ENCODE results near the gene CHMP1B.
"Not testable (repeated sequence)": the region's sequence is repeated elsewhere in the genome, so short reads cannot be mapped to it uniquely, and the experiment has no call there.

CHMP1B gene

GRCh38 chr18:11866764-11867163 lies 15.6 kb downstream of the CHMP1B start:
- DNase-seq (ENCODE audit: low read depth, low spot score): no peak

GRCh38 chr18:11868230-11868629 lies 17.0 kb downstream of the CHMP1B start:
- DNase-seq (ENCODE audit: low read depth, low spot score): no peak

- DNase-seq (ENCODE audit: low read depth, low spot score): no peak
Observed at GRCh38 chr18:11871501-11871900, 20.3 kb downstream of the CHMP1B start.

GRCh38 chr18:11872479-11873136 lies 21.4 kb downstream of the CHMP1B start:
- DNase-seq (ENCODE audit: low read depth, low spot score): no peak

GRCh38 chr18:11873670-11874340 lies 22.6 kb downstream of the CHMP1B start:
- DNase-seq (ENCODE audit: low read depth, low spot score): no peak

GRCh38 chr18:11874676-11875075 lies 23.5 kb downstream of the CHMP1B start:
- no peak for DNase-seq (ENCODE audit: low read depth, low spot score)

GRCh38 chr18:11877497-11878135 lies 26.4 kb downstream of the CHMP1B start:
- no peak for DNase-seq (ENCODE audit: low read depth, low spot score)

- DNase-seq (ENCODE audit: low read depth, low spot score): no peak
Observed at GRCh38 chr18:11880586-11881304, 29.5 kb downstream of the CHMP1B start.

- no peak for DNase-seq (ENCODE audit: low read depth, low spot score)
Observed at GRCh38 chr18:11882636-11883035, 31.4 kb downstream of the CHMP1B start.

- DNase-seq (ENCODE audit: low read depth, low spot score): no peak
Observed at GRCh38 chr18:11883153-11883552, 31.9 kb downstream of the CHMP1B start.

GRCh38 chr18:11884396-11885030 lies 33.3 kb downstream of the CHMP1B start:
- no peak for DNase-seq (ENCODE audit: low read depth, low spot score)

GRCh38 chr18:11885278-11885947 lies 34.2 kb downstream of the CHMP1B start:
- no peak for DNase-seq (ENCODE audit: low read depth, low spot score)

- no peak for DNase-seq (ENCODE audit: low read depth, low spot score)
Observed at GRCh38 chr18:11886577-11887110, 35.4 kb downstream of the CHMP1B start.

GRCh38 chr18:11887328-11888128 lies 36.3 kb downstream of the CHMP1B start:
- DNase-seq (ENCODE audit: low read depth, low spot score): peak; percentile 9

GRCh38 chr18:11888726-11889125 lies 37.5 kb downstream of the CHMP1B start:
- DNase-seq (ENCODE audit: low read depth, low spot score): no peak

GRCh38 chr18:11889284-11889683 lies 38.1 kb downstream of the CHMP1B start:
- DNase-seq (ENCODE audit: low read depth, low spot score): no peak

GRCh38 chr18:11891737-11892136 lies 40.5 kb downstream of the CHMP1B start:
- no peak for DNase-seq (ENCODE audit: low read depth, low spot score)

- DNase-seq (ENCODE audit: low read depth, low spot score): not testable (repeated sequence)
Observed at GRCh38 chr18:11892438-11892837, 41.2 kb downstream of the CHMP1B start.

- DNase-seq (ENCODE audit: low read depth, low spot score): no peak
Observed at GRCh38 chr18:11897781-11898180, 46.6 kb downstream of the CHMP1B start.

GRCh38 chr18:11899063-11899462 lies 47.9 kb downstream of the CHMP1B start:
- DNase-seq (ENCODE audit: low read depth, low spot score): no peak
